ENCODE results near the gene RFTN2.
"Not testable (repeated sequence)": the region's sequence is repeated elsewhere in the genome, so short reads cannot be mapped to it uniquely, and the experiment has no call there.

The RFTN2 gene

DNA sequence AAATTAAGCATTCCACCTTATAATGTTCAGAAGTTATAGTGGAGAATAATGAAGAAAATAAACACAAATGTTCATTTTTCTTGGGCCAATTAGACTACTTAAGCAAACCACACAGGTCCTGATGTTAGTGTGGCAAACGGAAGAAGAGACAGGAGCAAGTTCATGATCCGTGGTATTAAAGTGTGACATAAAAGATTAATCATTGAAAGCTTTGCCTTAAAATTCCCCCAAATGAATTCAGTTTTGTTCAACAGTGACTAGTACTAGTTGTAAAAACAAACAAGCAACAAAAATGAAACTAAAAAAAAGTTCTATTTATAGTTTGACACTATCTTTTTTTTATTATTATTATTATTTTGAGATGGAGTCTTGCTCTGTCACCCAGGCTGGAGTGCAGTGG is 73.7 kb downstream of the RFTN2 start:
- no peak for DNase-seq

DNA sequence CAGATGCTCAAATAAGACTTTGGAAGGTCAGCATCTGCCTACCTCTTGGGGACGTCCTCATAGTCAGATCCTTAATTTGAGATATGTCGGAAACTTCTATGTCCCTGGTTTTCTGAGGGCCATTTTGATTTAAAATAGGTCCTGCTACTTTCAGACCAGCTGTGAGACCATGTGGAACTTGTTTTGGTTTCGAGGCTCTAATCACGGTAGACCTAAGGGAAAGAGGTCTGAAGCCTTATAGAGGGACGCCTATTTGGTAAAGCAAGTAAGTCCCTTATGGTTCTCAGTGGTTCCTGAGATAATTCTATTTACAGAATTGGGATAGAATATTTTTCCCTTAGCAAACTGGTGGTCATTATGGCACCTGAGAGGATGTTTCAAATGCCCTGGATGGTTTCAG is 75.1 kb downstream of the RFTN2 start:
- no peak for DNase-seq

- no peak for DNase-seq
Measured at GRCh38 chr2:197599285-197599965, 76.0 kb downstream of the RFTN2 start.

DNA sequence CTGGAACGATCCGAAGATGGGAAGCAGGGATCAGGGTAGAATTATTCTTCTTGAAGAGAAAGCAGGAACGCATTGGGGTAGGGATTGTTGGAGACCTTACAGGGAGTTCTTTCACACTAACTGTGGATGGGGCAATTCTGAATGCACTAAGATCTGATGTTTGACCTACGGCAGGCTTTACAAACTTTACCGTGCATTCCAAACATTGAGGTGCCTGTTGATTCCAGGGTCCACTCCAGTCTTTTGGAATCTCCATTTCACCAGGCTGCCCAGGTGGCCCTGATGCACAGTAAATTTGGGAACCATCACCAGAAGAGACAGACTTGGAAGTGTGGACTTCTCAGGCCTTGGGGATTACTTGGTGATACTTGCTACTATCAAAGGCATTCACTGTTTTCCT is 76.9 kb downstream of the RFTN2 start:
- DNase-seq: no peak

GRCh38 chr2:197597166-197597565 is 78.2 kb downstream of the RFTN2 start:
- DNase-seq: no peak

DNA sequence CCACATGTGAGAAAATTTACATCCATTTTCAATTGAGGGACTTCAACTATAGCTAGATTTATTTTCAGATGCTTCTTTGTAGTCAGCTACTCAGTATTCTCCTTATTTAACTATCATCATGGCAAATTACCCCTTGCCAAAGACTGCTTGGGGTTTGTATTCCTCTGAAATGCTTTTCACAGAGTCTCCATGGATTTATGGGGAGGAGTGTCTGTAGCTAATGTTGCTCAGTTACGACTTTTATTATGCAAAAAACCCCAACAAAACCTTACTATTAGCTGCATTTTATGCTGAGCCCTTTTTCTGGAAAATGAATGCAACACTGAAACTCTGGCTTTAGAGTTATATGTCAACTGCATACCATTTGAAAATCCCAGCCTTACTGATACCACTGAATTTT is 78.6 kb downstream of the RFTN2 start:
- DNase-seq: no peak

DNA sequence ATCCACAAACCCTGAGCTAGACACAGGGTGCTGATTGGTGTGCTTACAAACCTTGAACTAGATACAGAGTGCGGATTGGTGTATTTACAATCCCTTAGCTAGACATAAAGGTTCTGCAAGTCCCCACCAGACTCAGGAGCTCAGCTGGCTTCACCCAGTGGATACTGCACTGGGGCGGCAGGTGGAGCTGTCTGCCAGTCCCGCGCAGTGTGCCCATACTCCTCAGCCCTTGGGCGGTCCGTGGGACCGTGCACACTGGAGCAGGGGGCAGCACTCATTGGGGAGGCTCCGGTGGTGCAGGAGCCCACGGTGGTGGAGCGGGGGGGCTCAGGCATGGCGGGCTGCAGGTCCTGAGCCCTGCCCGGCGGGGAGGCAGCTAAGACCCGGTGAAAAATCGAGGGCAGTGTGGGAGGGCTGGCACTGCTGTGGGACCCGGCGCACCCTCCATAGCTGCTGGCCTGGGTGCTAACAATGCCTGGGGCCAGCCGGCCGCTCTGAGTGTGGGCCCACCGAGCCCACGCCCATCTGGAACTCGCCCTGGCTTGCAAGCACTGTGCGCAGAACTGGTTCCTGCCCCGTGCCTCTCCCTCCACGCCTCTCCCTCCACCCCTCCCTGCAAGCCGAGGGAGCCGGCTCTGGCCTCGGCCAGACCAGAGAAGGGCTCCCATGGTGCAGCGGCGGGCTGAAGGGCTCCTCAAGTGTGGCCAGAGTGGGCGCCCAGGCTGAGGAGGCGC is 83.9 kb downstream of the RFTN2 start:
- DNase-seq: no peak

GRCh38 chr2:197587255-197587654 is 88.1 kb downstream of the RFTN2 start:
- DNase-seq: not testable (repeated sequence)

GRCh38 chr2:197580166-197580565 is 95.2 kb downstream of the RFTN2 start:
- not testable (repeated sequence) for DNase-seq

DNA sequence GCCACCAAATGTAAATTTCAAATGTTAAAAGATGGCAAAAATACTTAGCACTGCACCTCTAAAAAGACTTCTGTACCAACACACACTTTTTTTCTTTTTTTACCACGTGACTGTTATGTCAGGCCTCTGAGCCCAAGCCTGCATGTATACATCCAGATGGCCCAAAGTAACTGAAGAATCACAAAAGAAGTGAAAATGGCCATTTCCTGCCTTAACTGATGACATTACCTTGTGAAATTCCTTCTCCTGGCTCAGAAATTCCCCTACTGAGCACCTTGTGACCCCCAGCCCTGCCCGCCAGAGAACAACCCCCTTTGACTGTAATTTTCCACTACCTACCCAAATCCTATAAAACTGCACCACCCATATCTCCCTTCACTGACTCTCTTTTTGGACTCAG is 97.1 kb downstream of the RFTN2 start:
- not testable (repeated sequence) for DNase-seq

GRCh38 chr2:197577446-197577845 is 97.9 kb downstream of the RFTN2 start:
- no peak for DNase-seq

GRCh38 chr2:197576631-197577030 is 98.8 kb downstream of the RFTN2 start:
- DNase-seq: no peak

DNA sequence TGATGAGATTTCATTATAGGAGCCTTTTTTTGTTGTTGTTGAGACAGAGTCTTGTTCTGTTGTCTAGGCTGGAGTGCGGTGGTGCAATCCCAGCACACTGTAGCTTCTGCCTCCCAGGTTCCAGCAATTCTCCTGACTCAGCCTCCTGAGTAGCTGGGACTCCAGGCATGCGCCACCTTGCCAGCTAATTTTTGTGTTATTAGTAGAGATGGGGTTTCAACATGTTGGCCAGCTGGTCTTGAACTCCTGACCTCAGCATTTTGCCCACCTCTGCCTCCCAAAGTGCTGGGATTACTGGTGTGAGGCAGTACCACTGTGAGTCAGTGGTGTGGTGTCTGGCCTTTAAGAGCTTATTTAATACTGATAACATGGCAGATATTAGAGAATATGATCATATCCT is 99.4 kb downstream of the RFTN2 start:
- DNase-seq: no peak

- DNase-seq: no peak
Measured at GRCh38 chr2:197573608-197574007, 101.8 kb downstream of the RFTN2 start.

DNA sequence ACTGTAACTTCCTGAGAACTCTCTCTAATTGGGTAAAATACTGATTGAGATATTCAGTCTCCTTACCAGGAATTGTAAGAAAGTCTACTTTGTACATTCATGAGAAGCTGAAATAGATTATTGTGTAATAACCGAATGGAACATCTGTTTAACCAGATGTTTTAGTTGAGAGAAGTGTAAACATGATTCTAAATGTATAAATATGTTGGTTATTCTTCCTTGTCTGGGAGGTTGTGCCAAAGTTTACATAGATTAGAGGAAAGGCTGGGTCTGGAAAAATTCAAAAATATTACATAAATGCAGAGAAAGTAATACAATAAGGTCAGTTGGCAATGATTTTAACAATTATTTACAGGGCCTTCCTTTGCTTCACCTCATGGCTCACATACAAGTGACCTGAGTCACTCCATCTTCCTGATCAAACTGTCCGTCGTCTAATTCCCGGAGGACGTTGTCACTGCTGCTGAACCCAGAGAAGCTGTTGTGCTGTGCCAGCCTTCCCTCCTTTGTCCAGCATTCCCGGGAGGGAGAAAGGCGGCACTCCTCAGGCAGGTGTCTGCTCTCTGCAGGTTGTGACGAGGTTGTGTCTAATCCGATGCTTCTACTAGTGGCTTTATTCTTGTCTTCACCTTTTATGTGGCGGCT is 103.6 kb downstream of the RFTN2 start:
- DNase-seq: no peak

- DNase-seq: no peak
Measured at GRCh38 chr2:197560146-197560665, 115.2 kb downstream of the RFTN2 start.

DNA sequence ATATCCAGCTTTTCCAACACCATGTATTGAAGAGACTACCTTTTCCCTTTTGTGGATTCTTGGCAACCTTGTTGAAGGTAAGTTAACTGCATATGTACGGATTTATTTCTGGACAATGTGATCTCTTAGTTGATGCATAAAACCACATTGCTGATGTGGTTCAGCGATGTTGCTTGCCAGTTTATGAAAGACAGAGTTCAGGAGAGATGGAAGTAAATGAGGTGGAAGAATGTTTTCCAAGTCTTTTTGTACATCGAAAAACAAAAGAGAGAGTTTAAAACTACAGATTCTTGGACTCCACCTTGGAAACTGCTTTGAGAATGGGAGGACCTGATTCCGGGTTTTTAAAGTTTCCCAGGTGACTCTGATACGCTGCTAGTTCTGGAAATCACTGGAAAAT is 115.7 kb downstream of the RFTN2 start:
- DNase-seq: no peak

GRCh38 chr2:197558393-197558792 is 117.0 kb downstream of the RFTN2 start:
- no peak for DNase-seq

- no peak for DNase-seq
Measured at GRCh38 chr2:197556456-197556855, 118.9 kb downstream of the RFTN2 start.

DNA sequence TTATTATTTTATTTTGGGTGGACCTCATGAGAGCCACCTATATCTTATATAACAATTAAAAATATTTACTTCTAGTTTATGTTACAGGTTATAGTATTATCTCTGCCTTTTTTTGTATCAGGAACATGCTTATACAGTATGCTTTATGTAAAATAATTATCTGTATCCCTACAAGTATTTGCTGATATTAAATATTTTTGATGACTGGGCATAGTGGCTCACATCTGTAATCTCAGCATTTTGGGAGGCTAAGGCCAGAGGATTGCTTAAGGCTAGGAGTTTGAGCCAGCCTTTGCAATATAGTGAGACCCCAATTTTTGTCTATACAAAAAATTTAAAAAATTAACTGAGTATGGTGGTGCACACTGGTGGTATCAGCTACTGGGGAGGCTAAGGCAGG is 119.9 kb downstream of the RFTN2 start:
- DNase-seq: no peak

GRCh38 chr2:197551260-197551659 is 124.1 kb downstream of the RFTN2 start:
- not testable (repeated sequence) for DNase-seq

- no peak for DNase-seq
Measured at GRCh38 chr2:197548582-197548981, 126.8 kb downstream of the RFTN2 start.

DNA sequence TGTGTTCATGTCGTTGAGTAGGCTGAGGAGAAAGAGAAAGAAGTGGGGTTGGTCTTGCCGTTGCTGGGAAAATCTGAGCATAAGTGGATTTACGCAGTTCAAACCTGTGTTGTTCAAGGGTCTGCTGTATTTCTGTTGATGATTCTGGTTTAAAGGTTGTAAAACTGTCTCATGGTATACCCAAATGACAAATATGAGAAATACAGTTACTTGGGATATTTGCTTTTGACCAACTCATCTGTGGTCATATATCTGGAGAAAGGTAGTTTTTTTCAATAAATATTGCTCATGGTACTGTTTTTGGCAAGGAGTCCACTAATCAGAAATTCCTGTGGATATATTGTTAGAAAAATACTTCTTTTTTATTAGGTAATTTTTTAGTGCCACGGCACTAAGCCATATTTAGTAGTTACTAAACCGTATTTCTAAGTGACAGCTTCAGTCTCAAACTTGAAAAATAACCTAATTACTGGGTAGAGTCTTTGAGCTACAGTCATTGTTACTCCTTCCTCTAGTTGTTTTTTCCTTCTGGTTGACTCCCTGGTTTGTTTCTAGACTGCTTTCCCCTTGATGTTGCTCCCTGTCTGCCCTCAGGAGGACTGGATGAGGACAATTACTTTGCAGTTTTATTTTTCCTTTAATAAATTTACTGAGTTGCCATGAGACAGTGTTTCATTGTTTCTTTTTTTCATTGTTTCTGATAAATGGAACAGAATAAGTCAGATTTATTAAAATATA is 128.1 kb downstream of the RFTN2 start:
- no peak for DNase-seq
